CD8-positive, alpha-beta memory T cell (primary cell): ENCODE data around the gene RAX. TPM values are rescaled to one million over a fixed set of nuclear protein-coding genes. Genes with fewer than 3 reads are reported as not detected.

Experiments used
- CTCF ChIA-PET: fragments of 350-600 bp; sonication (Branson Sonifier 250); formaldehyde crosslinking; loops from one replicate; lab custom pipeline; 2021; ENCODE audit warnings: antibody characterized with exemption; lab: Charles Lee
- POLR2A ChIA-PET: fragments of 350-600 bp; sonication (Branson Sonifier 250); formaldehyde crosslinking; loops from one replicate; lab custom pipeline; 2021; ENCODE audit warnings: antibody characterized with exemption; lab: Charles Lee
- DNase-seq, 5 donors: peaks; one replicate each; pipeline versions ENCODE4 v3.0.0 to v3.0.0-alpha.2; 2020 to 2022; ENCODE audit warnings: mixed read lengths in 1 of 5
- H3K27ac ChIP-seq: one replicate; pipeline ENCODE4 v1.7.0; 2013; ENCODE audit warnings: low read depth, mild to moderate bottlenecking, low read length, moderate library complexity
- H3K27me3 ChIP-seq: 2 replicates; pipeline ENCODE4 v1.7.0; 2013; ENCODE audit warnings: low read length, mild to moderate bottlenecking; ENCODE audit not compliant: insufficient read depth, poor library complexity, severe bottlenecking
- H3K36me3 ChIP-seq: 2 replicates; pipeline ENCODE4 v1.7.0; 2013; ENCODE audit warnings: mild to moderate bottlenecking, low read length, moderate library complexity; ENCODE audit not compliant: insufficient read depth
- H3K4me1 ChIP-seq: 2 replicates; pipeline ENCODE4 v1.7.0; 2013; ENCODE audit warnings: mild to moderate bottlenecking, low read length, moderate library complexity; ENCODE audit not compliant: insufficient read depth
- H3K4me3 ChIP-seq: 2 replicates; pipeline ENCODE4 v1.7.0; 2013; ENCODE audit warnings: mild to moderate bottlenecking, low read length
- H3K9me3 ChIP-seq: 2 replicates; pipeline ENCODE4 v1.7.0; 2013; ENCODE audit warnings: mild to moderate bottlenecking, low read length
- H3K27ac Mint-ChIP-seq, 8 donors: one replicate each; pipeline ENCODE4 v1.8.0; 2020 to 2021; ENCODE audit warnings: mixed read lengths in 8 of 8, mild to moderate bottlenecking in 6 of 8, inconsistent platforms in 3 of 8, moderate library complexity in 3 of 8
- H3K27me3 Mint-ChIP-seq, 2 donors: one replicate each; pipeline ENCODE4 v1.8.0; 2020 to 2021; ENCODE audit warnings: mixed read lengths in 2 of 2, mild to moderate bottlenecking in 1 of 2, moderate library complexity in 1 of 2
- H3K36me3 Mint-ChIP-seq, 3 donors: one replicate each; pipeline ENCODE4 v1.8.0; 2020 to 2021; ENCODE audit warnings: mixed read lengths in 3 of 3, inconsistent platforms in 1 of 3, mild to moderate bottlenecking in 1 of 3
- H3K4me1 Mint-ChIP-seq, 3 donors: one replicate each; pipeline ENCODE4 v1.8.0; 2020 to 2021; ENCODE audit warnings: mixed read lengths in 3 of 3, inconsistent platforms in 1 of 3, mild to moderate bottlenecking in 1 of 3
- H3K4me3 Mint-ChIP-seq, 7 donors: one replicate each; pipeline ENCODE4 v1.8.0; 2020 to 2021; ENCODE audit warnings: mixed read lengths in 7 of 7, mild to moderate bottlenecking in 6 of 7, moderate library complexity in 4 of 7, inconsistent platforms in 2 of 7
- H3K9me3 Mint-ChIP-seq, 5 donors: one replicate each; pipeline ENCODE4 v1.8.0; 2020 to 2022; ENCODE audit warnings: mixed read lengths in 5 of 5, mild to moderate bottlenecking in 3 of 5, moderate library complexity in 2 of 5, inconsistent platforms in 1 of 5
- polyA plus RNA-seq: library from polyadenylated mRNA; unstranded; fragments of 300-500 nt; fragmentation: Illumina TruSeq; gene quantifications from one replicate; pipeline ENCODE4 v1.2.3, GENCODE V29; 2021
- total RNA-seq, 2 experiments: library from RNA; stranded (reverse); gene quantifications; one replicate each; pipeline ENCODE4 v1.2.3, GENCODE V29; 2021

The RAX gene
- total and polyA plus RNA-seq, 3 experiments from 2014 or later: not detected

DNA sequence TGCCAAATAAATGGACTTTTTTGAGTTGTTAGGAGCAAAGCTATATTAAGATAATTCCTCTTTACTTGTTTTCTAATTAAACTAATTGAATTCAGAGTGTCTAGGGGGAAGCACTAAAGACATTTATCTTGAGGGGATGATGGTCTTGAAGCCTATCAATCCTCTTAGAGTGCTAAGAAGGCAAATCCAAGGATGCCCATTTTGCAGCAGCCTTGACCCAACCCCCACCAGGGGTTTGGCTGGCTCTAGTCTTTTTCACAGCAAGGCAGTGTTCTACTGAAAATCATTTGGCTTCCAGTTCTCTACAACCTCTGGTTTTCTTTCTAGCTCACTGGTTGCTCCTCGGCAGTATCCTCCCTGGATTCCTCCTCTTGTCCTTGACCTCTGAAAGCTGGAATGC, 6.5 kb upstream of the RAX start:
- H3K4me3 ChIP-seq: no peak overlapping the region
- no peak overlapping the region for H3K27ac ChIP-seq
- no peak for DNase-seq
- Mint-ChIP-seq H3K27me3 (peaks cover 30 to 77% of the 10 kb centered on the region in 2 donors), H3K27ac (no peak overlapping the region), H3K36me3 (no peaks in the 10 kb centered on the region), H3K4me1 (peaks cover under 1% of the 10 kb centered on the region in 3 donors), H3K9me3 (no peaks in the 10 kb centered on the region), H3K4me3 (no peak overlapping the region)
- H3K27me3 ChIP-seq: peaks cover 18% of the 10 kb centered on the region
- H3K4me1 ChIP-seq: no peaks in the 10 kb centered on the region
- CTCF ChIA-PET: interaction anchor here (1.0 kb wide), 1 partner anchor 10 kb away, joined by 3 read pairs; no protein-coding TSS in a partner anchor
- no peaks in the 10 kb centered on the region for H3K36me3 ChIP-seq
- POLR2A ChIA-PET: no interaction called here
- H3K9me3 ChIP-seq: no peaks in the 10 kb centered on the region

GRCh38 chr18:59279193-59279592, 5.9 kb upstream of the RAX start:
- no peak overlapping the region for H3K4me3 ChIP-seq
- no peak for DNase-seq
- CTCF ChIA-PET: interaction anchor here (1.0 kb wide), 1 partner anchor 10 kb away, joined by 3 read pairs; no protein-coding TSS in a partner anchor
- Mint-ChIP-seq H3K36me3 (no peaks in the 10 kb centered on the region), H3K4me1 (peaks cover 3 to 5% (median 3%) of the 10 kb centered on the region in 3 donors), H3K27ac (no peak overlapping the region), H3K27me3 (peaks cover 33 to 77% of the 10 kb centered on the region in 2 donors), H3K4me3 (no peak overlapping the region), H3K9me3 (no peaks in the 10 kb centered on the region)
- H3K27ac ChIP-seq: no peak overlapping the region
- H3K4me1 ChIP-seq: no peaks in the 10 kb centered on the region
- peaks cover 18% of the 10 kb centered on the region for H3K27me3 ChIP-seq
- POLR2A ChIA-PET: no interaction called here
- no peaks in the 10 kb centered on the region for H3K36me3 ChIP-seq
- H3K9me3 ChIP-seq: no peaks in the 10 kb centered on the region

DNA sequence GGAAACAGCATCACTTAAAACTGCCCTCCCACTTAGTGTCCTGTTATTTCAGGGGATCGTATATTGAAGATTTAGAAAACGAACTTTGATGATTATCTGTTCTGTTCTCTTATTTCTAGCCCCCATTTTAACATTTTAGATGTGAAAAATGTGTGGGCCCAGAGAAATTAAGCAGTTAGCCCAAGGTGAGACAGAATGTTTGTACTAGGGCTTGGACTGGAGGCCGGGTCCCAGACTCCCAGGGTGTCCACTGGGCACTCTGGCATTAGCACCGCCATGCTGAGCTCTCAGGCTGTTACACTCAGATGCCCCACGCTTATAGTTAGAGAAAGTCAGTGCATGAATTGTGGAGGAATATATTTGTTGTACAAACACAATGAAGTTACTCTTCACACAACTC, 5.5 kb upstream of the RAX start:
- DNase-seq: no peak
- no peaks in the 10 kb centered on the region for H3K4me1 ChIP-seq
- no peaks in the 10 kb centered on the region for H3K36me3 ChIP-seq
- peaks cover 3 to 7% (median 3%) of the 10 kb centered on the region in 3 donors for H3K4me1 Mint-ChIP-seq
- no peak overlapping the region for H3K27ac ChIP-seq
- H3K9me3 Mint-ChIP-seq: no peaks in the 10 kb centered on the region
- H3K27me3 ChIP-seq: peaks cover 18% of the 10 kb centered on the region
- H3K4me3 ChIP-seq: no peak overlapping the region
- POLR2A ChIA-PET: no interaction called here
- H3K9me3 ChIP-seq: no peaks in the 10 kb centered on the region
- CTCF ChIA-PET: interaction anchor here (1.0 kb wide), 1 partner anchor 9 kb away, joined by 3 read pairs; no protein-coding TSS in a partner anchor
- H3K27ac Mint-ChIP-seq: no peak overlapping the region
- no peak overlapping the region for H3K4me3 Mint-ChIP-seq
- no peaks in the 10 kb centered on the region for H3K36me3 Mint-ChIP-seq
- H3K27me3 Mint-ChIP-seq: peaks cover 34 to 79% of the 10 kb centered on the region in 2 donors

- H3K27me3 ChIP-seq: peaks cover 19% of the 10 kb centered on the region
- no peak overlapping the region for H3K27ac Mint-ChIP-seq
- no peak for DNase-seq
- H3K9me3 Mint-ChIP-seq: no peaks in the 10 kb centered on the region
- ChIA-PET POLR2A (no interaction called here), CTCF (no interaction called here)
- no peak overlapping the region for H3K4me3 ChIP-seq
- peaks cover 3 to 20% (median 3%) of the 10 kb centered on the region in 3 donors for H3K4me1 Mint-ChIP-seq
- H3K27ac ChIP-seq: no peak overlapping the region
- H3K36me3 ChIP-seq: no peaks in the 10 kb centered on the region
- H3K9me3 ChIP-seq: no peaks in the 10 kb centered on the region
- peak overlapping the region in 1 of 7 donors; percentile 20 for H3K4me3 Mint-ChIP-seq
- H3K4me1 ChIP-seq: no peaks in the 10 kb centered on the region
- H3K27me3 Mint-ChIP-seq: peaks cover 47 to 76% of the 10 kb centered on the region in 2 donors
- H3K36me3 Mint-ChIP-seq: no peaks in the 10 kb centered on the region
These were observed 2.8 kb upstream of the RAX start for GRCh38 chr18:59276047-59276446.

- H3K9me3 Mint-ChIP-seq: no peaks in the 10 kb centered on the region
- Histone ChIP-seq H3K27me3 (peaks cover 25% of the 10 kb centered on the region), H3K4me1 (no peaks in the 10 kb centered on the region), H3K27ac (no peak overlapping the region), H3K36me3 (no peaks in the 10 kb centered on the region), H3K4me3 (no peak overlapping the region), H3K9me3 (no peaks in the 10 kb centered on the region)
- no peaks in the 10 kb centered on the region for H3K36me3 Mint-ChIP-seq
- H3K4me1 Mint-ChIP-seq: peaks cover 3 to 20% (median 3%) of the 10 kb centered on the region in 3 donors
- no peak overlapping the region for H3K4me3 Mint-ChIP-seq
- H3K27ac Mint-ChIP-seq: no peak overlapping the region
- peaks cover 50 to 76% of the 10 kb centered on the region in 2 donors for H3K27me3 Mint-ChIP-seq
- no peak for DNase-seq
- POLR2A ChIA-PET: no interaction called here
- CTCF ChIA-PET: no interaction called here
These were observed 2.2 kb upstream of the RAX start for GRCh38 chr18:59275406-59275949.

DNA sequence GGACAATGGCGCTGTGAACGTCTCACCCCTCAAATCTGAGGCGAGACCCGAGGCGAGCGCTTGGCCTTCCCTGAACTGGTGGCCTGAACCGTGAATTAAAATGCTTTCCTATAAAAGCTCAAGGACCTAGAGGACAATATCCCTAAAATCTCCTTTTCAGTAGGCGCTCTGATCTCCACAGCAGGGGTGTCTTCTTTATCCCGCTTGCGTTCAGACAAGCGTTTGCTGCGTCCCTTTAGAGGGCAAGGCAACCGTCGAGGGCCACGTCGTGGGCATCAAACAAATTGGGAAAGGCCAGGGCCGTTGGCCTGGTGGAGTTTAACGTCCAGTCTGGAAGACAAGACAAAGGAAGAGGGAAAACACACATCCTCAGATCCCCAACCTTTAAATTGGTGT, 1.3 kb upstream of the RAX start:
- Histone ChIP-seq H3K27me3 (peaks cover 29% of the 10 kb centered on the region), H3K4me1 (no peaks in the 10 kb centered on the region), H3K36me3 (no peaks in the 10 kb centered on the region), H3K27ac (no peak overlapping the region), H3K4me3 (no peak overlapping the region), H3K9me3 (no peaks in the 10 kb centered on the region)
- Mint-ChIP-seq H3K9me3 (peaks cover 0 to 3% (median 0%) of the 10 kb centered on the region in 5 donors), H3K36me3 (no peaks in the 10 kb centered on the region), H3K4me1 (peaks cover 8 to 24% (median 9%) of the 10 kb centered on the region in 3 donors), H3K4me3 (peak overlapping the region in 3 of 7 donors; percentile 21 to 66 (median 23)), H3K27ac (no peak overlapping the region), H3K27me3 (peaks cover 54 to 77% of the 10 kb centered on the region in 2 donors)
- POLR2A ChIA-PET: no interaction called here
- CTCF ChIA-PET: no interaction called here
- no peak for DNase-seq

GRCh38 chr18:59273759-59274532, 692 bp upstream of the RAX start:
- POLR2A ChIA-PET: no interaction called here
- Mint-ChIP-seq H3K27me3 (peaks cover 56 to 76% of the 10 kb centered on the region in 2 donors), H3K4me3 (peak overlapping the region in 5 of 7 donors; percentile 26 to 66 (median 53)), H3K4me1 (peaks cover 8 to 27% (median 10%) of the 10 kb centered on the region in 3 donors), H3K27ac (no peak overlapping the region), H3K9me3 (peaks cover 0 to 3% (median 0%) of the 10 kb centered on the region in 5 donors), H3K36me3 (no peaks in the 10 kb centered on the region)
- Histone ChIP-seq H3K36me3 (no peaks in the 10 kb centered on the region), H3K4me3 (no peak overlapping the region), H3K9me3 (no peaks in the 10 kb centered on the region), H3K27ac (no peak overlapping the region), H3K4me1 (no peaks in the 10 kb centered on the region), H3K27me3 (peaks cover 30% of the 10 kb centered on the region)
- no peak for DNase-seq
- CTCF ChIA-PET: no interaction called here

GRCh38 chr18:59272221-59272888, 899 bp downstream of the RAX start:
- no peak overlapping the region for H3K4me3 ChIP-seq
- no peak for DNase-seq
- H3K4me1 ChIP-seq: no peaks in the 10 kb centered on the region
- H3K4me1 Mint-ChIP-seq: peaks cover 12 to 42% (median 18%) of the 10 kb centered on the region in 3 donors
- H3K36me3 Mint-ChIP-seq: no peaks in the 10 kb centered on the region
- no peak overlapping the region for H3K27ac ChIP-seq
- H3K27me3 Mint-ChIP-seq: peaks cover 70 to 79% of the 10 kb centered on the region in 2 donors
- ChIA-PET POLR2A (no interaction called here), CTCF (no interaction called here)
- H3K27ac Mint-ChIP-seq: no peak overlapping the region
- peaks cover 35% of the 10 kb centered on the region for H3K27me3 ChIP-seq
- H3K9me3 Mint-ChIP-seq: peaks cover 0 to 3% (median 0%) of the 10 kb centered on the region in 5 donors
- peak overlapping the region in 3 of 7 donors; percentile 8 to 18 (median 13) for H3K4me3 Mint-ChIP-seq
- no peaks in the 10 kb centered on the region for H3K36me3 ChIP-seq
- H3K9me3 ChIP-seq: no peaks in the 10 kb centered on the region
